ENCODE results near the gene KRTAP10-7. TPM values are rescaled to one million over a fixed set of nuclear protein-coding genes. Genes with fewer than 3 reads are reported as not detected.
"Not testable (repeated sequence)": the region's sequence is repeated elsewhere in the genome, so short reads cannot be mapped to it uniquely, and the experiment has no call there.

The KRTAP10-7 gene
- polyA plus RNA-seq, 3 donors, result not detected

DNA sequence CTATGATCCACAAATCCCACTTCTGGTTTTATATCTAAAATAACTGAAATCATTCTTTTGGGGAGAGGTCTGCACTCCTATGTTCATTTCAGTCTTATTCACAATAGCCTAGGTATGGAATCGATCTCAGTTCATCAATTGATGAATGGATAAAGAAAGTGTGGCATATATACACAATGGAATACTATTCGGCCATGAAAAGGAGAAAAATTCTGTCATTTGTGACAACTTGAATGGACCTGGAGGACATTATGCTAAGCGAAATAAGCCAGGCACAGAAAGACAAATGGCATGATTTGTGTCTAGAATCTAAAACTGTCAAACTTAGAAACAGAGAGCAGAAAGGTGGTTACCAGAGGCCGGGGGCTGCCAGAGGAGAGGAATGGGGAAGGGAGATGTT lies 6.1 kb downstream of the KRTAP10-7 start:
- H3K9me3 ChIP-seq (replicated peaks in 1 of 2; ENCODE audit: control insufficient read depth in 1 of 2, insufficient read depth in 1 of 2, low read length in 2 of 2), result peaks cover 14 to 20% of the 10 kb centered on the region in 2 donors
- H3K27me3 ChIP-seq (ENCODE audit: control insufficient read depth in 2 of 2, insufficient read depth in 2 of 2, low read length in 2 of 2), result no peaks in the 10 kb centered on the region
- no peak overlapping the region for H3K9ac ChIP-seq (ENCODE audit: insufficient read depth, low read length, poor library complexity, severe bottlenecking)
- no peak overlapping the region for H3K4me3 Mint-ChIP-seq
- H2AFZ ChIP-seq (ENCODE audit: insufficient read depth, low read depth, low read length, poor library complexity, severe bottlenecking), result no peak overlapping the region
- TF ChIP-seq, protein P1, sequence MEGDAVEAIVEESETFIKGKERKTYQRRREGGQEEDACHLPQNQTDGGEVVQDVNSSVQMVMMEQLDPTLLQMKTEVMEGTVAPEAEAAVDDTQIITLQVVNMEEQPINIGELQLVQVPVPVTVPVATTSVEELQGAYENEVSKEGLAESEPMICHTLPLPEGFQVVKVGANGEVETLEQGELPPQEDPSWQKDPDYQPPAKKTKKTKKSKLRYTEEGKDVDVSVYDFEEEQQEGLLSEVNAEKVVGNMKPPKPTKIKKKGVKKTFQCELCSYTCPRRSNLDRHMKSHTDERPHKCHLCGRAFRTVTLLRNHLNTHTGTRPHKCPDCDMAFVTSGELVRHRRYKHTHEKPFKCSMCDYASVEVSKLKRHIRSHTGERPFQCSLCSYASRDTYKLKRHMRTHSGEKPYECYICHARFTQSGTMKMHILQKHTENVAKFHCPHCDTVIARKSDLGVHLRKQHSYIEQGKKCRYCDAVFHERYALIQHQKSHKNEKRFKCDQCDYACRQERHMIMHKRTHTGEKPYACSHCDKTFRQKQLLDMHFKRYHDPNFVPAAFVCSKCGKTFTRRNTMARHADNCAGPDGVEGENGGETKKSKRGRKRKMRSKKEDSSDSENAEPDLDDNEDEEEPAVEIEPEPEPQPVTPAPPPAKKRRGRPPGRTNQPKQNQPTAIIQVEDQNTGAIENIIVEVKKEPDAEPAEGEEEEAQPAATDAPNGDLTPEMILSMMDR (IDR thresholded peaks at IDR 0.05), result no peak
- no peaks in the 10 kb centered on the region for H3K79me2 ChIP-seq (ENCODE audit: insufficient read depth, low read length)
- DNase-seq, result no peak
- H3K27ac Mint-ChIP-seq, result no peak overlapping the region
- no peaks in the 10 kb centered on the region for H3K36me3 ChIP-seq (replicated peaks in 1 of 2; ENCODE audit: control insufficient read depth in 1 of 2, insufficient read depth in 2 of 2, low read length in 2 of 2)
- H3K27me3 Mint-ChIP-seq (ENCODE audit: low read depth in 3 of 3), result peaks cover 0 to 6% (median 6%) of the 10 kb centered on the region in 3 donors
- no peaks in the 10 kb centered on the region for H3K36me3 Mint-ChIP-seq
- H3K27ac ChIP-seq (ENCODE audit: low read depth in 1 of 2, low read length in 2 of 2), result no peak overlapping the region
- no peaks in the 10 kb centered on the region for H4K20me1 ChIP-seq (ENCODE audit: insufficient read depth, low read length)
- WGBS (ENCODE audit: insufficient coverage), result 90% methylated on average over 2 of the region's 4 CpGs
- intact Hi-C loops (cut with micrococcal nuclease), result no loop called here
- no peak overlapping the region for H3K4me2 ChIP-seq (replicated peaks; ENCODE audit: extremely low read depth, low read length, poor library complexity, severe bottlenecking)
- H3K9me3 Mint-ChIP-seq, result peaks cover 15 to 32% (median 31%) of the 10 kb centered on the region in 7 donors
- H3K4me1 ChIP-seq (ENCODE audit: control insufficient read depth in 1 of 2, insufficient read depth in 2 of 2, low read length in 2 of 2), result no peaks in the 10 kb centered on the region
- H3K4me3 ChIP-seq (replicated peaks in 1 of 3; ENCODE audit: low read depth in 2 of 3, low read length in 3 of 3), result no peak overlapping the region
- H3K4me1 Mint-ChIP-seq, result no peaks in the 10 kb centered on the region

DNA sequence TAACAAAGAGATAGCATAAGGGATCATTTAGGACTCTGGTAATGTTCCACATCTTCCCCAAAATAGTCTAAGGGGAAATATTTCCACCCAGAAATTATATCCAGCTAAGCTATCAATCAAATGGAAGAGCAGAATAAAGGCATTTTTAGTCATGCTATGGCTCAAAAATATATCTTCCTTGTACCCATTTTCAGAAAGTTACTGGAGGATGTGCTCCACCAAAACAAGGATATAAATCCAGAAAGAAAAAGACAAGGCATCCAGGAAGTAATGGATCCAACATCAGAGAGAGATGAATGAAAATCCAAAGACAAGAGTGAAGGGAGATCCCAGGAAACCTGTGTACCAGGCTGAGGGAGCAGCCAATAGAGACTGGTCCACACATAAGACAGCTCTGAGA lies 8.8 kb downstream of the KRTAP10-7 start:
- Mint-ChIP-seq H3K9me3 (peaks cover 23 to 41% (median 32%) of the 10 kb centered on the region in 7 donors), H3K27ac (no peak overlapping the region)
- H3K79me2 ChIP-seq (ENCODE audit: insufficient read depth, low read length), result no peaks in the 10 kb centered on the region

DNA sequence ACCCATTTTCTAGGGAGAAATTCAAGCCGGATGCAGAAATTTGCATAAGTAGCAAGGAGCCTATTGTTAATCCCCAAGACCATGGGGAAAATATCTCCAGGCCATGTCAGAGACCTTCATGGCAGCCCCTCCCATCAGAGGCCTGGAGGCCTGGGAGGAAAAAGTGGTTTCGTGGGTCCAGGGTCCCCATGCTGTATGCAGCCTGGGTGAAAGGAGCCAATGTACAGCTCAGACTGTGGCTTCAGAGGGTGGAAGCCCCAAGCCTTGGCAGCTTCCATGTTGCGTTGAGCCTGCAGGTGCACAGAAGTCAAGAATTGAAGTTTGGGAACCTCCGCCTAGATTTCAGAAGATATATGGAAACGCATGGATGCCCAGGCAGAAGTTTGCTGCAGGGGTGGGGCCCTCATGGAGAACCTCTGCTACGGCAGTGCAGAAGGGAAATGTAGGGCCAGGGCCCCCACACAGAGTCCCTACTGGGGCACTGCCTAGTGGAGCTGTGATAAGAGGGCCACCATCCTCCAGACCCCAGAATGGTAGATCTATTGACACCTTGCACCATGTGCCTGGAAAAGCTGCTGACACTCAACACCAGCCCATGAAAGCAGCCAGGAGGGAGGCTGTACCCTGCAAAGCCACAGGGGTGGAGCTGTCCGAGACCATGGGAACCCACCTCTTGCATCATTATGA lies 9.9 kb downstream of the KRTAP10-7 start:
- H3K9me3 Mint-ChIP-seq, result peaks cover 23 to 41% (median 32%) of the 10 kb centered on the region in 7 donors
- H3K27me3 ChIP-seq (ENCODE audit: control insufficient read depth in 2 of 2, insufficient read depth in 2 of 2, low read length in 2 of 2); H3K79me2 ChIP-seq (ENCODE audit: insufficient read depth, low read length); H4K20me1 ChIP-seq (ENCODE audit: insufficient read depth, low read length); H3K4me2 ChIP-seq (replicated peaks; ENCODE audit: extremely low read depth, low read length, poor library complexity, severe bottlenecking); H3K27ac ChIP-seq (ENCODE audit: low read depth in 1 of 2, low read length in 2 of 2); H3K4me3 Mint-ChIP-seq; H3K27ac Mint-ChIP-seq; H3K36me3 ChIP-seq (replicated peaks in 1 of 2; ENCODE audit: control insufficient read depth in 1 of 2, insufficient read depth in 2 of 2, low read length in 2 of 2); H3K4me1 Mint-ChIP-seq; intact Hi-C loops (cut with micrococcal nuclease); H3K4me1 ChIP-seq (ENCODE audit: control insufficient read depth in 1 of 2, insufficient read depth in 2 of 2, low read length in 2 of 2); H2AFZ ChIP-seq (ENCODE audit: insufficient read depth, low read depth, low read length, poor library complexity, severe bottlenecking); DNase-seq; H3K27me3 Mint-ChIP-seq (ENCODE audit: low read depth in 3 of 3); H3K36me3 Mint-ChIP-seq; H3K4me3 ChIP-seq (replicated peaks in 1 of 3; ENCODE audit: low read depth in 2 of 3, low read length in 3 of 3); H3K9ac ChIP-seq (ENCODE audit: insufficient read depth, low read length, poor library complexity, severe bottlenecking): not testable (repeated sequence)
- H3K9me3 ChIP-seq (replicated peaks in 1 of 2; ENCODE audit: control insufficient read depth in 1 of 2, insufficient read depth in 1 of 2, low read length in 2 of 2), result peaks cover 19 to 25% of the 10 kb centered on the region in 2 donors
- 96% methylated on average over 4 of the region's 7 CpGs for WGBS (ENCODE audit: insufficient coverage)

More for the DNA sequence above, 8.8 kb downstream of the KRTAP10-7 start:
- DNase-seq, result no peak
- intact Hi-C loops (cut with micrococcal nuclease), result no loop called here
- Histone ChIP-seq H3K4me2 (replicated peaks; ENCODE audit: extremely low read depth, low read length, poor library complexity, severe bottlenecking) (no peak overlapping the region), H3K4me1 (ENCODE audit: control insufficient read depth in 1 of 2, insufficient read depth in 2 of 2, low read length in 2 of 2) (no peaks in the 10 kb centered on the region), H3K9ac (ENCODE audit: insufficient read depth, low read length, poor library complexity, severe bottlenecking) (no peak overlapping the region), H4K20me1 (ENCODE audit: insufficient read depth, low read length) (no peaks in the 10 kb centered on the region), H3K27me3 (ENCODE audit: control insufficient read depth in 2 of 2, insufficient read depth in 2 of 2, low read length in 2 of 2) (no peaks in the 10 kb centered on the region), H3K4me3 (replicated peaks in 1 of 3; ENCODE audit: low read depth in 2 of 3, low read length in 3 of 3) (no peak overlapping the region), H3K9me3 (replicated peaks in 1 of 2; ENCODE audit: control insufficient read depth in 1 of 2, insufficient read depth in 1 of 2, low read length in 2 of 2) (peaks cover 19 to 25% of the 10 kb centered on the region in 2 donors), H3K36me3 (replicated peaks in 1 of 2; ENCODE audit: control insufficient read depth in 1 of 2, insufficient read depth in 2 of 2, low read length in 2 of 2) (no peaks in the 10 kb centered on the region), H3K27ac (ENCODE audit: low read depth in 1 of 2, low read length in 2 of 2) (no peak overlapping the region), H2AFZ (ENCODE audit: insufficient read depth, low read depth, low read length, poor library complexity, severe bottlenecking) (no peak overlapping the region)
- Mint-ChIP-seq H3K4me1 (no peaks in the 10 kb centered on the region), H3K4me3 (no peak overlapping the region), H3K36me3 (no peaks in the 10 kb centered on the region), H3K27me3 (ENCODE audit: low read depth in 3 of 3) (peaks cover 3 to 10% (median 3%) of the 10 kb centered on the region in 3 donors)
- TF ChIP-seq, protein P1 (IDR thresholded peaks at IDR 0.05), result no peak
